Astrocyte (in vitro differentiated cells and primary cell): Measurements from ENCODE around the gene CCDC190. TPM values are rescaled to one million over a fixed set of nuclear protein-coding genes. Genes with fewer than 3 reads are reported as not detected.

Experiments
- DNase-seq: peaks from one replicate; pipeline ENCODE4 v3.0.0-alpha.2; 2010; ENCODE audit warnings: low read depth
- FAIRE-seq: peaks from 2 replicates; lab custom pipeline; 2011; peaks lifted over from hg19 to GRCh38; lab: Jason Lieb, UNC
- H2AFZ ChIP-seq: 2 replicates; pipeline ENCODE4 v1.6.0; 2012; ENCODE audit warnings: low read depth, low read length, inconsistent platforms
- H3K27ac ChIP-seq: 2 replicates; pipeline ENCODE4 v1.5.1; 2011; ENCODE audit warnings: low read depth, low read length, inconsistent platforms
- H3K27me3 ChIP-seq: 2 replicates; pipeline ENCODE4 v1.6.0; 2011; ENCODE audit warnings: low read length, inconsistent platforms; ENCODE audit not compliant: insufficient read depth
- H3K36me3 ChIP-seq: 2 replicates; pipeline ENCODE4 v1.5.1; 2011; ENCODE audit warnings: low read length, inconsistent platforms; ENCODE audit not compliant: insufficient read depth
- H3K4me1 ChIP-seq: 2 replicates; pipeline ENCODE4 v1.5.1; 2011; ENCODE audit warnings: low read length, inconsistent platforms; ENCODE audit not compliant: insufficient read depth
- H3K4me2 ChIP-seq: 2 replicates; pipeline ENCODE4 v1.6.0; 2012; ENCODE audit warnings: low read length, inconsistent platforms
- H3K4me3 ChIP-seq: 2 replicates; pipeline ENCODE4 v1.5.1; 2011; ENCODE audit warnings: low read depth, mild to moderate bottlenecking, low read length, inconsistent platforms; ENCODE audit not compliant: insufficient read depth
- H3K79me2 ChIP-seq: 2 replicates; pipeline ENCODE4 v1.6.0; 2012; ENCODE audit warnings: mild to moderate bottlenecking, low read length, inconsistent platforms; ENCODE audit not compliant: insufficient read depth
- H3K9ac ChIP-seq: 2 replicates; pipeline ENCODE4 v1.6.0; 2012; ENCODE audit warnings: mild to moderate bottlenecking, low read length, inconsistent platforms
- H3K9me3 ChIP-seq: 2 replicates; pipeline ENCODE4 v1.5.1; 2012; ENCODE audit warnings: low read depth, mild to moderate bottlenecking, low read length, inconsistent platforms; ENCODE audit not compliant: insufficient read depth
- H4K20me1 ChIP-seq: 2 replicates; pipeline ENCODE4 v1.6.0; 2012; ENCODE audit warnings: low read length, inconsistent platforms; ENCODE audit not compliant: insufficient read depth
- H3K27ac Mint-ChIP-seq: one replicate; pipeline ENCODE4 v1.8.0; 2021; ENCODE audit warnings: mild to moderate bottlenecking, mixed read lengths; ENCODE audit not compliant: unreplicated experiment
- H3K27me3 Mint-ChIP-seq: one replicate; pipeline ENCODE4 v1.8.0; 2021; ENCODE audit warnings: low read depth, mixed read lengths; ENCODE audit not compliant: unreplicated experiment
- H3K36me3 Mint-ChIP-seq: one replicate; pipeline ENCODE4 v1.8.0; 2021; ENCODE audit warnings: low read depth, mixed read lengths; ENCODE audit not compliant: unreplicated experiment
- H3K4me1 Mint-ChIP-seq: one replicate; pipeline ENCODE4 v1.8.0; 2021; ENCODE audit warnings: low read depth, mixed read lengths; ENCODE audit not compliant: unreplicated experiment
- H3K4me3 Mint-ChIP-seq: one replicate; pipeline ENCODE4 v1.8.0; 2021; ENCODE audit warnings: mild to moderate bottlenecking, moderate library complexity, mixed read lengths; ENCODE audit not compliant: unreplicated experiment
- H3K9me3 Mint-ChIP-seq: one replicate; pipeline ENCODE4 v1.8.0; 2021; ENCODE audit warnings: mild to moderate bottlenecking, mixed read lengths; ENCODE audit not compliant: unreplicated experiment
- EZH2 ChIP-seq: IDR thresholded peaks from 2 replicates; pipeline ENCODE4 v1.6.1; 2012; ENCODE audit warnings: mild to moderate bottlenecking, low read length, inconsistent platforms; ENCODE audit not compliant: insufficient read depth
- total RNA-seq: library from RNA; stranded (reverse); gene quantifications from 2 replicates; pipeline ENCODE4 v1.2.1, GENCODE V29; 2021
- TF ChIP-seq, protein P1 (sequence below): IDR thresholded peaks from 2 replicates; pipeline ENCODE4 v1.5.1; 2011; ENCODE audit warnings: low read depth, mild to moderate bottlenecking, inconsistent platforms, low read length, moderate library complexity; ENCODE audit not compliant: insufficient read depth

CCDC190 gene
- total RNA-seq, 1 donor from 2014 or later = not detected

GRCh38 chr1:162908236-162908635, 47.3 kb upstream of the CCDC190 start:
- peak overlapping the region; percentile 70 for H3K4me2 ChIP-seq
- no peaks in the 10 kb centered on the region for H3K36me3 ChIP-seq
- no peak overlapping the region for H3K27ac Mint-ChIP-seq
- no peak overlapping the region for H3K4me3 Mint-ChIP-seq
- no peaks in the 10 kb centered on the region for H3K79me2 ChIP-seq
- H4K20me1 ChIP-seq = no peaks in the 10 kb centered on the region
- peaks cover 7% of the 10 kb centered on the region for H3K9me3 Mint-ChIP-seq
- no peaks in the 10 kb centered on the region for H3K27me3 Mint-ChIP-seq
- peaks cover 2% of the 10 kb centered on the region for H3K9me3 ChIP-seq
- H3K27ac ChIP-seq = peak overlapping the region; percentile 90
- peaks cover 4% of the 10 kb centered on the region for H3K36me3 Mint-ChIP-seq
- peaks cover 26% of the 10 kb centered on the region for H3K4me1 Mint-ChIP-seq
- peak overlapping the region; percentile 2 for H2AFZ ChIP-seq
- H3K4me1 ChIP-seq = peaks cover 41% of the 10 kb centered on the region
- TF ChIP-seq, protein P1, sequence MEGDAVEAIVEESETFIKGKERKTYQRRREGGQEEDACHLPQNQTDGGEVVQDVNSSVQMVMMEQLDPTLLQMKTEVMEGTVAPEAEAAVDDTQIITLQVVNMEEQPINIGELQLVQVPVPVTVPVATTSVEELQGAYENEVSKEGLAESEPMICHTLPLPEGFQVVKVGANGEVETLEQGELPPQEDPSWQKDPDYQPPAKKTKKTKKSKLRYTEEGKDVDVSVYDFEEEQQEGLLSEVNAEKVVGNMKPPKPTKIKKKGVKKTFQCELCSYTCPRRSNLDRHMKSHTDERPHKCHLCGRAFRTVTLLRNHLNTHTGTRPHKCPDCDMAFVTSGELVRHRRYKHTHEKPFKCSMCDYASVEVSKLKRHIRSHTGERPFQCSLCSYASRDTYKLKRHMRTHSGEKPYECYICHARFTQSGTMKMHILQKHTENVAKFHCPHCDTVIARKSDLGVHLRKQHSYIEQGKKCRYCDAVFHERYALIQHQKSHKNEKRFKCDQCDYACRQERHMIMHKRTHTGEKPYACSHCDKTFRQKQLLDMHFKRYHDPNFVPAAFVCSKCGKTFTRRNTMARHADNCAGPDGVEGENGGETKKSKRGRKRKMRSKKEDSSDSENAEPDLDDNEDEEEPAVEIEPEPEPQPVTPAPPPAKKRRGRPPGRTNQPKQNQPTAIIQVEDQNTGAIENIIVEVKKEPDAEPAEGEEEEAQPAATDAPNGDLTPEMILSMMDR = no peak
- TF ChIP-seq EZH2 = no peak
- H3K27me3 ChIP-seq = no peaks in the 10 kb centered on the region
- FAIRE-seq = no peak
- no peak overlapping the region for H3K4me3 ChIP-seq
- no peak for DNase-seq
- H3K9ac ChIP-seq = peak overlapping the region; percentile 79

GRCh38 chr1:162906485-162906884, 45.5 kb upstream of the CCDC190 start:
- Histone ChIP-seq H3K27me3 (no peaks in the 10 kb centered on the region), H3K4me2 (no peak overlapping the region), H2AFZ (no peak overlapping the region), H3K79me2 (no peaks in the 10 kb centered on the region), H3K27ac (peak overlapping the region; percentile 65), H3K9me3 (no peaks in the 10 kb centered on the region), H3K4me1 (peaks cover 53% of the 10 kb centered on the region), H4K20me1 (no peaks in the 10 kb centered on the region), H3K4me3 (no peak overlapping the region), H3K36me3 (no peaks in the 10 kb centered on the region), H3K9ac (no peak overlapping the region)
- H3K27me3 Mint-ChIP-seq = no peaks in the 10 kb centered on the region
- H3K9me3 Mint-ChIP-seq = peaks cover 3% of the 10 kb centered on the region
- no peak overlapping the region for H3K27ac Mint-ChIP-seq
- TF ChIP-seq, protein P1 = no peak
- no peak for TF ChIP-seq EZH2
- peak; percentile 16 for DNase-seq
- no peaks in the 10 kb centered on the region for H3K36me3 Mint-ChIP-seq
- H3K4me1 Mint-ChIP-seq = peaks cover 32% of the 10 kb centered on the region
- H3K4me3 Mint-ChIP-seq = no peak overlapping the region
- no peak for FAIRE-seq
